MG63 (cell line): Measurements from ENCODE around the gene IFNK. TPM values are rescaled to one million over a fixed set of nuclear protein-coding genes. Genes with fewer than 3 reads are reported as not detected.

Experiments
- DNase-seq: peaks from one replicate; pipeline ENCODE4 v3.0.0-alpha.2; 2020
- H3K27me3 ChIP-seq: fragments of 250-450 bp; sonication (Bioruptor Pico); 2 replicates; pipeline ENCODE4 v1.5.1; 2020; ENCODE audit warnings: mild to moderate bottlenecking, moderate library complexity
- H3K36me3 ChIP-seq: fragments of 250-450 bp; sonication (Bioruptor Pico); 2 replicates; pipeline ENCODE4 v1.5.1; 2020; ENCODE audit warnings: mild to moderate bottlenecking, moderate library complexity
- H3K4me3 ChIP-seq: fragments of 250-450 bp; sonication (Bioruptor Pico); 2 replicates; pipeline ENCODE4 v1.5.1; 2020; ENCODE audit warnings: mild to moderate bottlenecking, moderate library complexity
- H3K9me3 ChIP-seq: fragments of 250-450 bp; sonication (Bioruptor Pico); 2 replicates; pipeline ENCODE4 v1.5.1; 2020; ENCODE audit warnings: mild to moderate bottlenecking, moderate library complexity
- total RNA-seq: library from RNA; depleted of rRNA; stranded (reverse); fragments of >200 nt; shearing (Covaris generic); gene quantifications from 2 replicates; pipeline ENCODE4 v1.2.3, GENCODE V29; 2014; ENCODE audit warnings: low replicate concordance; rRNA removed

Gene IFNK
- total RNA-seq, 1 experiment from 2014 or later: not detected

- peak; percentile 87 for DNase-seq
- H3K36me3 ChIP-seq: no peaks in the 10 kb centered on the region
- H3K4me3 ChIP-seq: peak overlapping the region; percentile 64
- H3K27me3 ChIP-seq: no peaks in the 10 kb centered on the region
- H3K9me3 ChIP-seq: no peaks in the 10 kb centered on the region
Observed at GRCh38 chr9:27573634-27574590, 49.8 kb downstream of the IFNK start.

Other genes starting within 250 kb of the IFNK start
- gene EQTN, start 227.1 kb upstream of the IFNK start, total RNA-seq: not detected in 2 replicates
- gene MOB3B, start 5.5 kb downstream of the IFNK start, total RNA-seq: not detected in 2 replicates
- 1.5 and 2.0 TPM in 2 replicates for gene C9orf72, start 49.2 kb downstream of the IFNK start, total RNA-seq